BE2C (cell line): Measurements from ENCODE around the gene MED15.

ENCODE experiments used
- DNase-seq: peaks from one replicate; pipeline ENCODE4 v3.0.0-alpha.2; 2020
- H3K27me3 ChIP-seq: fragments of 250-450 bp; sonication (Bioruptor Pico); 2 replicates; pipeline ENCODE4 v1.5.1; 2020; ENCODE audit warnings: mild to moderate bottlenecking
- H3K36me3 ChIP-seq: fragments of 250-450 bp; sonication (Bioruptor Pico); 2 replicates; pipeline ENCODE4 v1.5.1; 2020; ENCODE audit warnings: mild to moderate bottlenecking
- H3K4me1 ChIP-seq: fragments of 250-450 bp; sonication (Bioruptor Pico); 2 replicates; pipeline ENCODE4 v1.5.1; 2020
- H3K4me3 ChIP-seq: 2 replicates; pipeline ENCODE4 v1.5.1; 2011; ENCODE audit warnings: low read depth, low read length
- H3K9me3 ChIP-seq: fragments of 250-450 bp; sonication (Bioruptor Pico); 2 replicates; pipeline ENCODE4 v1.5.1; 2020
- CTCF ChIP-seq: IDR thresholded peaks from 2 replicates; pipeline ENCODE4 v1.5.1; 2012; ENCODE audit warnings: mild to moderate bottlenecking, low read depth, low read length

Gene MED15

GRCh38 chr22:20573833-20574615 lies 66.6 kb downstream of the MED15 start:
- Histone ChIP-seq H3K36me3 (peaks cover 70% of the 10 kb centered on the region), H3K4me1 (no peaks in the 10 kb centered on the region), H3K27me3 (no peaks in the 10 kb centered on the region), H3K4me3 (no peak overlapping the region), H3K9me3 (no peaks in the 10 kb centered on the region)
- no peak for TF ChIP-seq CTCF
- no peak for DNase-seq

- DNase-seq: no peak
- Histone ChIP-seq H3K4me1 (no peaks in the 10 kb centered on the region), H3K9me3 (no peaks in the 10 kb centered on the region), H3K36me3 (peaks cover 67% of the 10 kb centered on the region), H3K4me3 (no peak overlapping the region), H3K27me3 (no peaks in the 10 kb centered on the region)
- no peak for TF ChIP-seq CTCF
These were observed 67.5 kb downstream of the MED15 start for GRCh38 chr22:20574920-20575353.

GRCh38 chr22:20575724-20576444 lies 68.5 kb downstream of the MED15 start:
- H3K9me3 ChIP-seq: no peaks in the 10 kb centered on the region
- no peaks in the 10 kb centered on the region for H3K27me3 ChIP-seq
- no peak for DNase-seq
- H3K36me3 ChIP-seq: peaks cover 66% of the 10 kb centered on the region
- TF ChIP-seq CTCF: no peak
- H3K4me1 ChIP-seq: no peaks in the 10 kb centered on the region
- no peak overlapping the region for H3K4me3 ChIP-seq

- Histone ChIP-seq H3K9me3 (no peaks in the 10 kb centered on the region), H3K36me3 (peaks cover 61% of the 10 kb centered on the region)
These were observed 69.0 kb downstream of the MED15 start for GRCh38 chr22:20576445-20576816.

GRCh38 chr22:20577045-20577444 lies 69.6 kb downstream of the MED15 start:
- peaks cover 61% of the 10 kb centered on the region for H3K36me3 ChIP-seq
- no peak for DNase-seq
- TF ChIP-seq CTCF: no peak
- H3K4me1 ChIP-seq: no peaks in the 10 kb centered on the region
- no peak overlapping the region for H3K4me3 ChIP-seq
- no peaks in the 10 kb centered on the region for H3K9me3 ChIP-seq
- no peaks in the 10 kb centered on the region for H3K27me3 ChIP-seq

More at GRCh38 chr22:20576445-20576816, 69.0 kb downstream of the MED15 start:
- Histone ChIP-seq H3K4me3 (no peak overlapping the region), H3K27me3 (no peaks in the 10 kb centered on the region), H3K4me1 (no peaks in the 10 kb centered on the region)
- no peak for TF ChIP-seq CTCF
- no peak for DNase-seq

GRCh38 chr22:20577549-20577975 lies 70.2 kb downstream of the MED15 start:
- Histone ChIP-seq H3K9me3 (no peaks in the 10 kb centered on the region), H3K4me3 (no peak overlapping the region), H3K36me3 (peaks cover 59% of the 10 kb centered on the region), H3K27me3 (no peaks in the 10 kb centered on the region), H3K4me1 (no peaks in the 10 kb centered on the region)
- TF ChIP-seq CTCF: no peak
- DNase-seq: no peak
